ENCODE results near the gene GBE1.
"Not testable (repeated sequence)": the region's sequence is repeated elsewhere in the genome, so short reads cannot be mapped to it uniquely, and the experiment has no call there.

GBE1 gene

DNA sequence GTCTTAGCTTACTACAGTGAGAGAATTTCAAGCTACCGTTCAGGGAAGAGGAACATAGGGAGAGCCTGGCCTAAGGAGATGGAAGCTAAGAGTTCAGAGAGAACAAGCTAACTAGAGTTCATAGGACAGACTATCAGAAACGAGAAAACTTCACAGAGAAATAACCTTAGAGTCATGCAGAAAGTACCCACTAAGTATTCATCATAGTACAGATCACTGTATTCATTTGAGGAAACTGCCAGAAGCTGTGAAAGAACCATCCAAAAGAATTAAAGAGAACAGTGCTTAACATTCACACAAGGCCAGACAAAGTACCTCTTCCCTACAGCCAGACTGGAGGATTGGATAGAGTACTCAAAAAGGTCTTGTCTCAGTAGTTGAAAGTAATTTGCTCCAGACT is 15.2 kb upstream of the GBE1 start:
- Histone ChIP-seq H3K79me2 (ENCODE audit: insufficient read depth, low read length) (no peaks in the 10 kb centered on the region), H3K4me3 (ENCODE audit: insufficient read depth, low read length, poor library complexity, severe bottlenecking) (no peak overlapping the region), H3F3A (ENCODE audit: insufficient read depth) (no peaks in the 10 kb centered on the region), H3K9me2 (replicated peaks; ENCODE audit: insufficient read depth, low read length) (no peaks in the 10 kb centered on the region), H3K9ac (ENCODE audit: low read length) (no peak overlapping the region), H3K27ac (ENCODE audit: low read depth, low read length) (no peak overlapping the region), H3K9me3 (ENCODE audit: insufficient read depth, low read length) (no peaks in the 10 kb centered on the region), H2AFZ (ENCODE audit: low read depth, low read length, severe bottlenecking) (peak overlapping the region; percentile 42), H3K27me3 (ENCODE audit: low read length) (no peaks in the 10 kb centered on the region), H3K4me2 (ENCODE audit: low read depth, low read length, poor library complexity, severe bottlenecking) (no peak overlapping the region), H3K36me3 (ENCODE audit: low read length) (no peaks in the 10 kb centered on the region), H4K20me1 (ENCODE audit: low read depth, low read length) (no peaks in the 10 kb centered on the region)
- no peak for TF ChIP-seq EZH2phosphoT487 (conservative IDR thresholded peaks at IDR 0.05; ENCODE audit: low read length)

DNA sequence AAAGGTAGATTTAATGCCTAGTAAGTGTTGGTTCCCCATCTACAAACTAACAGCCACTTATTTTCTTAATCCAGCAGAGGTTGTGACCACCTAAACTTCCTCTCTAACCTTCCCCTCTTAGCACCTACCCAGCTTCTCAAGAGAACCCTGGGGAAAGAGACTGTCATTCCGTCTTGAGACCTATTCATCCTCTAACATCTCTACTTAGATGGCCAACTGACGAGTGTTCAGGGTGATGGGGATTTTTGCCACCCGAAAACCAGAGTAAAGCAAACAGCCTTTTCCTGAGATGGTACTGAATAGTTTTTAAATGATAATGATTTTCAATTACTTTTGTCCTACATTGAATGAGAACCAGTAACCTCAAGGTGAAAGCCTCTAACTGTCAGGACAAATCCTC is 9.3 kb upstream of the GBE1 start:
- TF ChIP-seq, protein P1, sequence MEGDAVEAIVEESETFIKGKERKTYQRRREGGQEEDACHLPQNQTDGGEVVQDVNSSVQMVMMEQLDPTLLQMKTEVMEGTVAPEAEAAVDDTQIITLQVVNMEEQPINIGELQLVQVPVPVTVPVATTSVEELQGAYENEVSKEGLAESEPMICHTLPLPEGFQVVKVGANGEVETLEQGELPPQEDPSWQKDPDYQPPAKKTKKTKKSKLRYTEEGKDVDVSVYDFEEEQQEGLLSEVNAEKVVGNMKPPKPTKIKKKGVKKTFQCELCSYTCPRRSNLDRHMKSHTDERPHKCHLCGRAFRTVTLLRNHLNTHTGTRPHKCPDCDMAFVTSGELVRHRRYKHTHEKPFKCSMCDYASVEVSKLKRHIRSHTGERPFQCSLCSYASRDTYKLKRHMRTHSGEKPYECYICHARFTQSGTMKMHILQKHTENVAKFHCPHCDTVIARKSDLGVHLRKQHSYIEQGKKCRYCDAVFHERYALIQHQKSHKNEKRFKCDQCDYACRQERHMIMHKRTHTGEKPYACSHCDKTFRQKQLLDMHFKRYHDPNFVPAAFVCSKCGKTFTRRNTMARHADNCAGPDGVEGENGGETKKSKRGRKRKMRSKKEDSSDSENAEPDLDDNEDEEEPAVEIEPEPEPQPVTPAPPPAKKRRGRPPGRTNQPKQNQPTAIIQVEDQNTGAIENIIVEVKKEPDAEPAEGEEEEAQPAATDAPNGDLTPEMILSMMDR (IDR thresholded peaks at IDR 0.05; ENCODE audit: insufficient read depth, low read length, poor library complexity, severe bottlenecking): no peak
- TF ChIP-seq EZH2phosphoT487 (conservative IDR thresholded peaks at IDR 0.05; ENCODE audit: low read length): no peak
- no peaks in the 10 kb centered on the region for H4K20me1 ChIP-seq (ENCODE audit: low read depth, low read length)
- H3K79me2 ChIP-seq (ENCODE audit: insufficient read depth, low read length): no peaks in the 10 kb centered on the region
- no peaks in the 10 kb centered on the region for H3K27me3 ChIP-seq (ENCODE audit: low read length)
- H3K4me3 ChIP-seq (ENCODE audit: insufficient read depth, low read length, poor library complexity, severe bottlenecking): no peak overlapping the region
- H3F3A ChIP-seq (ENCODE audit: insufficient read depth): no peaks in the 10 kb centered on the region
- no peaks in the 10 kb centered on the region for H3K36me3 ChIP-seq (ENCODE audit: low read length)
- H3K9me2 ChIP-seq (replicated peaks; ENCODE audit: insufficient read depth, low read length): no peaks in the 10 kb centered on the region
- H3K27ac ChIP-seq (ENCODE audit: low read depth, low read length): no peak overlapping the region
- no peaks in the 10 kb centered on the region for H3K9me3 ChIP-seq (ENCODE audit: insufficient read depth, low read length)
- H3K9ac ChIP-seq (ENCODE audit: low read length): no peak overlapping the region
- no peak overlapping the region for H3K4me2 ChIP-seq (ENCODE audit: low read depth, low read length, poor library complexity, severe bottlenecking)
- H2AFZ ChIP-seq (ENCODE audit: low read depth, low read length, severe bottlenecking): no peak overlapping the region

DNA sequence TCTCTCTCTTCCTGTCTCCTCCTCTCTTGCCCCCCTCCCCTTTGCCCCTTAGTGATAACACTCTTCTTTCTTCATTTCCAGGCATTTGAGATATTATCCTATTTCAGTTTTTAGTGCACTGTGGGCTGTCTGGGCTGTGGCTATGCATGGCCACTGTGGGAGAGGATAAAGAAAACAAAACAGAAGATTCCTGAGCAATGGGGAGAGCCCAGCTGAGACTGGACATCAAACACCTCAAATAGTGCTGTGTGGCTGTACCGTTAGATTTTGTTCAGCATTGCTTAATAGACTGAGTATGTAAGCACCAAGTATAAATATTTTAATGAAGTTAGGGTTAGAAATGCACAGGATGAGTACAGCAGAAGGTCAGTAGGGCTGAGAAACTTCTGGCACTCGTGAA is 7.9 kb upstream of the GBE1 start:
- H2AFZ ChIP-seq (ENCODE audit: low read depth, low read length, severe bottlenecking): no peak overlapping the region
- no peaks in the 10 kb centered on the region for H3K27me3 ChIP-seq (ENCODE audit: low read length)
- H3K36me3 ChIP-seq (ENCODE audit: low read length): no peaks in the 10 kb centered on the region
- no peaks in the 10 kb centered on the region for H3K9me2 ChIP-seq (replicated peaks; ENCODE audit: insufficient read depth, low read length)
- H3K9ac ChIP-seq (ENCODE audit: low read length): no peak overlapping the region
- no peak overlapping the region for H3K4me3 ChIP-seq (ENCODE audit: insufficient read depth, low read length, poor library complexity, severe bottlenecking)
- no peak overlapping the region for H3K4me2 ChIP-seq (ENCODE audit: low read depth, low read length, poor library complexity, severe bottlenecking)
- H3K79me2 ChIP-seq (ENCODE audit: insufficient read depth, low read length): no peaks in the 10 kb centered on the region
- H3F3A ChIP-seq (ENCODE audit: insufficient read depth): no peaks in the 10 kb centered on the region
- H3K27ac ChIP-seq (ENCODE audit: low read depth, low read length): no peak overlapping the region
- H3K9me3 ChIP-seq (ENCODE audit: insufficient read depth, low read length): no peaks in the 10 kb centered on the region
- no peaks in the 10 kb centered on the region for H4K20me1 ChIP-seq (ENCODE audit: low read depth, low read length)
- no peak for TF ChIP-seq EZH2phosphoT487 (conservative IDR thresholded peaks at IDR 0.05; ENCODE audit: low read length)
- TF ChIP-seq, protein P1 (IDR thresholded peaks at IDR 0.05; ENCODE audit: insufficient read depth, low read length, poor library complexity, severe bottlenecking): no peak

DNA sequence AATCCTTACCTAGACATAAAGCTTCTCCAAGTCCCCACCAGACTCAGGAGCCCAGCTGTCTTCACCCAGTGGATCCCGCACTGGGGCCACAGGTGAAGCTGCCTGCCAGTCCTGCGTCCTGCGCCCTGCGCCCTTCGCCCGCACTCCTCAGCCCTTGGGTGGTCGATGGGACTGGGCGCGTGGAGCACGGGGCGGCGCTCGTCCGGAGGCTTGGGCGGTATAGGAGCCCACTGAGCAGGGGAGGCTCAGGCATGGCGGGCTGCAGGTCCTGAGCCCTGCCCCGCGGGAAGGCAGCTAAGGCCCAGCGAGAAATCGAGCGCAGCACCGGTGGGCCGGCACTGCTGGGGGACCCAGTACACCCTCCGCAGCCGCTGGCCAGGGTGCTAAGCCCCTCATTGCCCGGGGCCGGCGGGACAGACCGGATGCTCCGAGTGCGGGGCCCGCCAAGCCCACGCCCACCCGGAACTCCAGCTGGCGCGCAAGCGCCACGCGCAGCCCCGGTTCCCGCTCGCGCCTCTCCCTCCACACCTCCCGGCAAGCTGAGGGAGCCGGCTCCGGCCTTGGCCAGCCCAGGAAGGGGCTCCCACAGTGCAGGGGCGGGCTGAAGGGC is 5.9 kb upstream of the GBE1 start:
- H3K4me3 ChIP-seq (ENCODE audit: insufficient read depth, low read length, poor library complexity, severe bottlenecking); H3K9ac ChIP-seq (ENCODE audit: low read length); H2AFZ ChIP-seq (ENCODE audit: low read depth, low read length, severe bottlenecking); H3K27ac ChIP-seq (ENCODE audit: low read depth, low read length); H3K27me3 ChIP-seq (ENCODE audit: low read length); H3K79me2 ChIP-seq (ENCODE audit: insufficient read depth, low read length); H3K9me2 ChIP-seq (replicated peaks; ENCODE audit: insufficient read depth, low read length); H4K20me1 ChIP-seq (ENCODE audit: low read depth, low read length); H3F3A ChIP-seq (ENCODE audit: insufficient read depth); H3K36me3 ChIP-seq (ENCODE audit: low read length); H3K4me2 ChIP-seq (ENCODE audit: low read depth, low read length, poor library complexity, severe bottlenecking); H3K9me3 ChIP-seq (ENCODE audit: insufficient read depth, low read length): not testable (repeated sequence)

Data from SU-DHL-6 (cell line).